Spleen (tissue), 7 donors: ENCODE results near the gene PITPNC1.

Experiments used
- CTCF ChIP-seq, 11 experiments: fragments of 200-600 bp in 7 of 11; fragments of 450-650 bp in 4 of 11; sonication (generic) in 4 of 11; IDR thresholded peaks in 8 of 11; conservative IDR thresholded peaks in 3 of 11; 1 replicate in 7 of 11; 2 replicates in 4 of 11; pipeline versions ENCODE4 v1.4.0 to v1.8.0; 2016 to 2021; ENCODE audit warnings: antibody characterized with exemption in 11 of 11, inconsistent platforms in 4 of 11, mild to moderate bottlenecking in 1 of 11
- POLR2A ChIP-seq, 3 donors: fragments of 450-650 bp; IDR thresholded peaks; one replicate each; pipeline ENCODE4 v1.5.1; 2017; ENCODE audit warnings: antibody characterized with exemption in 3 of 3, mild to moderate bottlenecking in 1 of 3
- donor health status: DM: no; HTN: no; CAD: no; lungs with moderate emphysema.
- donor health status: DM: no; HTN: no; CAD: no.
- donor health status: DM: no; HTN: no; CAD: no.

DNA sequence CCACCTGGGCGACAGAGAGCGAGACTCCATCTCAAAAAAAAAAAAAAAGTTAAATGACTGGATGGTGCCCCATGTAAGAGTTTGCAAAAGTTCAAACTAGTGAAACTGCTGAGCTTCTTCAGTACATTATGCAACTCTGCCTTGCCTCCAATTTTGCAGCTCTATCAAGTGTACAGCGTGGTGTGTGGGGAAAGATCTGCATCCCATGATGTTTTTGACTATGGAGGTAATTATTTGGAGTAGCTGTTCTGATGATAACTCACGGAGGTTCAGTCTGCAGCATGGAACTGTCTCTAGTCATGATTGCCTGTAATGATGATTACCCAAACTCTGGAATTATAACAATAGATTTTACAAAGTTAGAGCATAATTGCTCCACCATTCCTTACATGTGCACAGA, 149.6 kb downstream of the PITPNC1 start:
- TF ChIP-seq POLR2A (IDR thresholded peaks at IDR 0.05) (no peak), CTCF (IDR thresholded peaks at IDR 0.05 in 8 of 11, conservative IDR thresholded peaks at IDR 0.05 in 3 of 11) (no peak)
